ENCODE results near the gene IGF2BP3.

Gene IGF2BP3

GRCh38 chr7:23431702-23432199 is 38.5 kb downstream of the IGF2BP3 start (continued):
- TF ChIP-seq ZNF132 (tag by site-specific recombination; IDR thresholded peaks at IDR 0.05; ENCODE audit: borderline replicate concordance) (no peak), GLIS1 (tag by site-specific recombination; IDR thresholded peaks at IDR 0.05) (no peak)

GRCh38 chr7:23430893-23431259 is 39.4 kb downstream of the IGF2BP3 start:
- peaks cover 0 to 3% of the 10 kb centered on the region in 2 experiments; a peak in 1 of 3 replicates for H3K36me3 ChIP-seq (ENCODE audit: control insufficient read depth in 2 of 2, insufficient read depth in 1 of 2, low read length in 2 of 2)
- peaks cover 26% of the 10 kb centered on the region for H3K4me1 ChIP-seq (ENCODE audit: control insufficient read depth, insufficient read depth, low read length)
- POLR2A ChIA-PET = interaction anchor here (1.3 to 1.7 kb wide), 4 partner anchors 37 to 100 kb away, joined by 3 to 7 read pairs (median 4); no protein-coding TSS in a partner anchor
- no peak overlapping the region for H3K4me3 ChIP-seq (ENCODE audit: low read depth, low read length)
- CTCF ChIA-PET = interaction anchor here (0.5 to 2.8 kb wide), 19 partner anchors 9 to 168 kb away, joined by 3 to 15 read pairs (median 6); no protein-coding TSS in a partner anchor
- peak; percentile 71 for TF ChIP-seq FEZF1 (tag by site-specific recombination; IDR thresholded peaks at IDR 0.05)
- TF ChIP-seq ZNF202 (tag by site-specific recombination; IDR thresholded peaks at IDR 0.05; ENCODE audit: borderline replicate concordance) = no peak
- no peak for TF ChIP-seq ZNF138 (tag by site-specific recombination; IDR thresholded peaks at IDR 0.05; ENCODE audit: borderline replicate concordance)
- TF ChIP-seq ZXDB (tag by site-specific recombination; IDR thresholded peaks at IDR 0.05) = 0 out of 2 replicates have a peak, but pooled peaks have one; percentile 5
- TF ChIP-seq HOXD13 (CRISPR knock-in tag; IDR thresholded peaks at IDR 0.05; ENCODE audit: borderline replicate concordance) = no peak
- 0 out of 2 replicates have a peak, but pooled peaks have one; percentile 48 for TF ChIP-seq ZNF366 (tag by site-specific recombination; conservative IDR thresholded peaks at IDR 0.05)
- TF ChIP-seq SP3 (tag by site-specific recombination; IDR thresholded peaks at IDR 0.05) = no peak
- no peak for TF ChIP-seq ZIC2 (tag by site-specific recombination; IDR thresholded peaks at IDR 0.05)
- no peak overlapping the region; the same call in 1 of the 2 replicates for H3K27ac ChIP-seq (ENCODE audit: extremely low read depth, low read depth, low read length)
- H3K9me3 ChIP-seq (ENCODE audit: control insufficient read depth, insufficient read depth, low read depth, low read length) = no peaks in the 10 kb centered on the region

DNA sequence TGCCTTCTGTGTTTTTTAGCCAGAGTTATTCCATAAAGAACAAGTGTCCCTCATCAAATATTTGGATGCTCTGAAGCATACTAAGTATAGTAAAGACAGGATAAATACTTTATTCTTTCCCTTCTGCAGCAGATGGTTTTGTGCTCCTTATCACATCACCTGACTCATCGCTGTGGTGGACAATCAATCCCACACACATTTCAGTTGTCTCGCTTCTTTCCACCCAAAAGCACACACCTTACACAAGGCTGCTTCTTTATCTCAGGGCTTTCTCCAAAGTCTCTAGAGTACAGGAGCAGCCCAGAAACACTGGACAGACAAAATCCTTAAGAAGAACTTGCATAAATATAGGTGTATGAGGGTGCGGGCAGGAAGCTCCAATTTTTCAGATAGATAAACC is 43.4 kb downstream of the IGF2BP3 start:
- TF ChIP-seq TRIM28 (IDR thresholded peaks at IDR 0.05; ENCODE audit: borderline replicate concordance, low read length) (no peak), ZNF600 (tag by site-specific recombination; IDR thresholded peaks at IDR 0.05) (peak; percentile 39; the same call in 1 of the 2 replicates), KLF9 (tag by site-specific recombination; IDR thresholded peaks at IDR 0.05; ENCODE audit: low read depth) (no peak)
- POLR2A ChIA-PET = no interaction called here
- Histone ChIP-seq H3K27ac (ENCODE audit: extremely low read depth, low read depth, low read length) (no peak overlapping the region), H3K4me3 (ENCODE audit: low read depth, low read length) (no peak overlapping the region), H3K9me3 (ENCODE audit: control insufficient read depth, insufficient read depth, low read depth, low read length) (no peaks in the 10 kb centered on the region), H3K36me3 (ENCODE audit: control insufficient read depth in 2 of 2, insufficient read depth in 1 of 2, low read length in 2 of 2) (no peaks in the 10 kb centered on the region; a peak in 1 of 3 replicates), H3K4me1 (ENCODE audit: control insufficient read depth, insufficient read depth, low read length) (peaks cover 23% of the 10 kb centered on the region)
- CTCF ChIA-PET = no interaction called here

- CTCF ChIA-PET = interaction anchor here (0.7 kb wide), 1 partner anchor 54 kb away, joined by 3 read pairs; no protein-coding TSS in a partner anchor
- no peaks in the 10 kb centered on the region; a peak in 1 of 3 replicates for H3K36me3 ChIP-seq (ENCODE audit: control insufficient read depth in 2 of 2, insufficient read depth in 1 of 2, low read length in 2 of 2)
- no peaks in the 10 kb centered on the region for H3K9me3 ChIP-seq (ENCODE audit: control insufficient read depth, insufficient read depth, low read depth, low read length)
- H3K4me1 ChIP-seq (ENCODE audit: control insufficient read depth, insufficient read depth, low read length) = peaks cover 30% of the 10 kb centered on the region
- POLR2A ChIA-PET = no interaction called here
- H3K4me3 ChIP-seq (ENCODE audit: low read depth, low read length) = no peak overlapping the region
- no peak overlapping the region for H3K27ac ChIP-seq (ENCODE audit: extremely low read depth, low read depth, low read length)
- TF ChIP-seq ZNF175 (tag by site-specific recombination; IDR thresholded peaks at IDR 0.05) = no peak
- no peak for TF ChIP-seq ZNF37A (tag by site-specific recombination; IDR thresholded peaks at IDR 0.05)
- no peak for TF ChIP-seq REST (tag by site-specific recombination; IDR thresholded peaks at IDR 0.05)
- no peak for TF ChIP-seq GFI1B (tag by site-specific recombination; IDR thresholded peaks at IDR 0.05)
- TF ChIP-seq ZNF423 (tag by site-specific recombination; IDR thresholded peaks at IDR 0.05) = no peak
- TF ChIP-seq ZNF629 (tag by site-specific recombination; IDR thresholded peaks at IDR 0.05) = no peak
- no peak for TF ChIP-seq ZNF560 (tag by site-specific recombination; IDR thresholded peaks at IDR 0.05; ENCODE audit: borderline replicate concordance)
- no peak for TF ChIP-seq KLF10 (tag by site-specific recombination; IDR thresholded peaks at IDR 0.05)
- TF ChIP-seq MYNN (tag by site-specific recombination; IDR thresholded peaks at IDR 0.05; ENCODE audit: borderline replicate concordance) = no peak
- TF ChIP-seq ZFP69B (tag by site-specific recombination; IDR thresholded peaks at IDR 0.05) = no peak
- no peak for TF ChIP-seq ZNF16 (tag by site-specific recombination; IDR thresholded peaks at IDR 0.05; ENCODE audit: low read depth)
- no peak for TF ChIP-seq ZNF488 (tag by site-specific recombination; IDR thresholded peaks at IDR 0.05)
- TF ChIP-seq, protein P1, sequence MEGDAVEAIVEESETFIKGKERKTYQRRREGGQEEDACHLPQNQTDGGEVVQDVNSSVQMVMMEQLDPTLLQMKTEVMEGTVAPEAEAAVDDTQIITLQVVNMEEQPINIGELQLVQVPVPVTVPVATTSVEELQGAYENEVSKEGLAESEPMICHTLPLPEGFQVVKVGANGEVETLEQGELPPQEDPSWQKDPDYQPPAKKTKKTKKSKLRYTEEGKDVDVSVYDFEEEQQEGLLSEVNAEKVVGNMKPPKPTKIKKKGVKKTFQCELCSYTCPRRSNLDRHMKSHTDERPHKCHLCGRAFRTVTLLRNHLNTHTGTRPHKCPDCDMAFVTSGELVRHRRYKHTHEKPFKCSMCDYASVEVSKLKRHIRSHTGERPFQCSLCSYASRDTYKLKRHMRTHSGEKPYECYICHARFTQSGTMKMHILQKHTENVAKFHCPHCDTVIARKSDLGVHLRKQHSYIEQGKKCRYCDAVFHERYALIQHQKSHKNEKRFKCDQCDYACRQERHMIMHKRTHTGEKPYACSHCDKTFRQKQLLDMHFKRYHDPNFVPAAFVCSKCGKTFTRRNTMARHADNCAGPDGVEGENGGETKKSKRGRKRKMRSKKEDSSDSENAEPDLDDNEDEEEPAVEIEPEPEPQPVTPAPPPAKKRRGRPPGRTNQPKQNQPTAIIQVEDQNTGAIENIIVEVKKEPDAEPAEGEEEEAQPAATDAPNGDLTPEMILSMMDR (tag by site-specific recombination; IDR thresholded peaks at IDR 0.05) = no peak
These were observed 47.4 kb downstream of the IGF2BP3 start for GRCh38 chr7:23422909-23423308.

All from HEK293 (cell line).